OCI-LY7 (cell line): ENCODE measurements around the gene FKBP14.

ENCODE experiments used
- EZH2phosphoT487 ChIP-seq: fragments of 200-600 bp; sonication (generic); IDR thresholded peaks from 2 replicates; pipeline ENCODE4 v1.6.1; 2018; ENCODE audit warnings: low read depth, borderline replicate concordance, mild to moderate bottlenecking, mixed run types, antibody characterized with exemption, low read length, moderate library complexity, mixed read lengths
- TF ChIP-seq, protein P1 (sequence below): fragments of 200-600 bp; sonication (generic); conservative IDR thresholded peaks from 2 replicates; pipeline ENCODE4 v1.5.1; 2014; ENCODE audit warnings: mild to moderate bottlenecking, antibody characterized with exemption, low read length, moderate library complexity, mixed read lengths

DNA sequence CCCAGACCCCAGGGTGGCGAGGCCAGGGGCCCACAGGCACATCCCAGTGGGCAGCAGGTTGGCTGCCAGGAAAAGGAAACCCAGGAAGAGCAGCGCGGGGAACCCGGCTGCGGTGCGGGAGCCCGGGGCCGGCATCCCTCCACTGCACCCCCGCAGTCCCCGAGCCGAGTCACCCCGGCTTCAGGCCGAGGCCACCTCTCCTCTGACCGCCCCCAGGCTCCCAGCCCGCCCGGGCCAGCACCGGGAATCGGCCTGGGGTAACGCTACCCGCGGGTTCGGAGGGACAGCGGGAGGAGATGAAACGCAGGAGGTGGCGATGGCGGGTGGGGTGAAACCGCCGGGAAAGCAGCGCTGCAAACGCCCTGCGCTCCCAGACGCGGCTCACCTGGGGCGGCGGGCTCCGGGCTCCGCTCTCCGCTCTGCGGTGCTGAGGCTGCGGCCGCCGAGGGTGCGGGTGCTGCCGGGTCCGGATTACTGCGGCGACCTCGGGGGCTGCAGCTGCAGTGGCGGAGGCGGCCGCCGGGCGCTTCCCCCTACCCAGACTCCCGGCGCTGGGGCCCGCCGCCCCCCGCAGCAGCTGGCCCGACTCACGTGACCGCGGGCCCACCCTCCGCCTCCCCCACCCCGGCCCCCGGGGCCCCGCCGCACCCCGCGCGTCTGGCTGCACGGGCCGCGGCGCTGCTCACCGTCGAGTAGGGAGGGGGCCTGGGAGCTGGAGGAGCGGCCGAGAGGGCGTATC lies 37.1 kb downstream of the FKBP14 start, which contains the start of gene SCRN1:
- TF ChIP-seq, protein P1, sequence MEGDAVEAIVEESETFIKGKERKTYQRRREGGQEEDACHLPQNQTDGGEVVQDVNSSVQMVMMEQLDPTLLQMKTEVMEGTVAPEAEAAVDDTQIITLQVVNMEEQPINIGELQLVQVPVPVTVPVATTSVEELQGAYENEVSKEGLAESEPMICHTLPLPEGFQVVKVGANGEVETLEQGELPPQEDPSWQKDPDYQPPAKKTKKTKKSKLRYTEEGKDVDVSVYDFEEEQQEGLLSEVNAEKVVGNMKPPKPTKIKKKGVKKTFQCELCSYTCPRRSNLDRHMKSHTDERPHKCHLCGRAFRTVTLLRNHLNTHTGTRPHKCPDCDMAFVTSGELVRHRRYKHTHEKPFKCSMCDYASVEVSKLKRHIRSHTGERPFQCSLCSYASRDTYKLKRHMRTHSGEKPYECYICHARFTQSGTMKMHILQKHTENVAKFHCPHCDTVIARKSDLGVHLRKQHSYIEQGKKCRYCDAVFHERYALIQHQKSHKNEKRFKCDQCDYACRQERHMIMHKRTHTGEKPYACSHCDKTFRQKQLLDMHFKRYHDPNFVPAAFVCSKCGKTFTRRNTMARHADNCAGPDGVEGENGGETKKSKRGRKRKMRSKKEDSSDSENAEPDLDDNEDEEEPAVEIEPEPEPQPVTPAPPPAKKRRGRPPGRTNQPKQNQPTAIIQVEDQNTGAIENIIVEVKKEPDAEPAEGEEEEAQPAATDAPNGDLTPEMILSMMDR: no peak
- no peak for TF ChIP-seq EZH2phosphoT487
